ENCODE data around the gene BMPER. TPM values are rescaled to one million over a fixed set of nuclear protein-coding genes. Genes with fewer than 3 reads are reported as not detected.

Gene BMPER
- total RNA-seq, 1 experiment from 2014 or later, result not detected

GRCh38 chr7:34019301-34019790 is 114.0 kb downstream of the BMPER start:
- Mint-ChIP-seq H3K27ac (ENCODE audit: unreplicated experiment) (no peak overlapping the region), H3K4me3 (ENCODE audit: unreplicated experiment) (no peak overlapping the region), H3K4me1 (ENCODE audit: low read depth, unreplicated experiment) (no peaks in the 10 kb centered on the region), H3K36me3 (ENCODE audit: insufficient read depth, unreplicated experiment) (no peaks in the 10 kb centered on the region), H3K9me3 (ENCODE audit: unreplicated experiment) (no peaks in the 10 kb centered on the region), H3K27me3 (ENCODE audit: insufficient read depth, unreplicated experiment) (no peaks in the 10 kb centered on the region)
- ChIA-PET CTCF (no interaction called here), POLR2A (no interaction called here)
- no peaks in the 10 kb centered on the region for H3K4me1 ChIP-seq
- H3K9me3 ChIP-seq, result no peaks in the 10 kb centered on the region; the same call in 1 of the 2 replicates
- H3K27me3 ChIP-seq (replicated peaks; ENCODE audit: control insufficient read depth, insufficient read depth, low read length), result no peaks in the 10 kb centered on the region
- no TSS peak for BruUV-seq (replicated peaks)
- DNase-seq, result no peak
- H3K4me3 ChIP-seq (ENCODE audit: low read depth, low read length), result no peak overlapping the region
- TF ChIP-seq CTCF (IDR thresholded peaks at IDR 0.05; ENCODE audit: insufficient read depth in 1 of 2, low read depth in 1 of 2, low read length in 1 of 2, severe bottlenecking in 1 of 2, unreplicated experiment in 1 of 2), result no peak
- no peaks in the 10 kb centered on the region for H3K36me3 ChIP-seq (ENCODE audit: control insufficient read depth, insufficient read depth, low read length)
- intact Hi-C loops (cut with micrococcal nuclease; ENCODE audit: unreplicated experiment), result no loop called here

DNA sequence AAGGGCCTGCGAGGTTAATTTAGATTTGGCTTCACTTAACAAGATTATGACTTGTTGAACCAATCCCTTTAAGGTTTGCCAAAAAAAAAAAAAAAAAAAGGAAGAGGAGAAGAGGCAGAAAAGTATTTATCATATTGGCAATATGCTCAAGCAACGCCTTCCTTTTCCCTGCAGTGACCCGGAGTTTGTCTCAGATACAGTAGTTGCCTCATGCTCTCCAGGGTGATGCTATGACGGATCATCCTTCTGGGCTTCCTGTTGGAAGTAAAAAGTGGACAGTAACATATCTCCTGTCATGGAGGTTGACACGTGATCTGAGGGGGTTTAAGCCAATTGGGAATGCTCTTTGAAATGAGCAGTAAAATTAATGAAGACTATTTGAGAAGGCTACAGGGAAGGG is 117.3 kb downstream of the BMPER start:
- H3K4me1 ChIP-seq, result no peaks in the 10 kb centered on the region
- no peak for TF ChIP-seq CTCF (IDR thresholded peaks at IDR 0.05; ENCODE audit: insufficient read depth in 1 of 2, low read depth in 1 of 2, low read length in 1 of 2, severe bottlenecking in 1 of 2, unreplicated experiment in 1 of 2)
- H3K9me3 ChIP-seq, result no peaks in the 10 kb centered on the region; the same call in 1 of the 2 replicates
- H3K9me3 Mint-ChIP-seq (ENCODE audit: unreplicated experiment), result no peaks in the 10 kb centered on the region
- no peak overlapping the region for H3K4me3 ChIP-seq (ENCODE audit: low read depth, low read length)
- ChIA-PET CTCF (no interaction called here), POLR2A (no interaction called here)
- no peak overlapping the region for H3K4me3 Mint-ChIP-seq (ENCODE audit: unreplicated experiment)
- no peak for DNase-seq
- no peaks in the 10 kb centered on the region for H3K27me3 ChIP-seq (replicated peaks; ENCODE audit: control insufficient read depth, insufficient read depth, low read length)
- H3K27ac Mint-ChIP-seq (ENCODE audit: unreplicated experiment), result no peak overlapping the region
- peaks cover 5% of the 10 kb centered on the region for H3K27me3 Mint-ChIP-seq (ENCODE audit: insufficient read depth, unreplicated experiment)
- no TSS peak for BruUV-seq (replicated peaks)
- H3K36me3 Mint-ChIP-seq (ENCODE audit: insufficient read depth, unreplicated experiment), result no peaks in the 10 kb centered on the region
- H3K4me1 Mint-ChIP-seq (ENCODE audit: low read depth, unreplicated experiment), result no peaks in the 10 kb centered on the region
- no peaks in the 10 kb centered on the region for H3K36me3 ChIP-seq (ENCODE audit: control insufficient read depth, insufficient read depth, low read length)
- intact Hi-C loops (cut with micrococcal nuclease; ENCODE audit: unreplicated experiment), result no loop called here

GRCh38 chr7:34025600-34025999 is 120.3 kb downstream of the BMPER start:
- DNase-seq, result no peak
- Mint-ChIP-seq H3K4me3 (ENCODE audit: unreplicated experiment) (no peak overlapping the region), H3K36me3 (ENCODE audit: insufficient read depth, unreplicated experiment) (no peaks in the 10 kb centered on the region), H3K4me1 (ENCODE audit: low read depth, unreplicated experiment) (no peaks in the 10 kb centered on the region), H3K27me3 (ENCODE audit: insufficient read depth, unreplicated experiment) (peaks cover 5% of the 10 kb centered on the region), H3K27ac (ENCODE audit: unreplicated experiment) (no peak overlapping the region), H3K9me3 (ENCODE audit: unreplicated experiment) (no peaks in the 10 kb centered on the region)
- Histone ChIP-seq H3K27me3 (replicated peaks; ENCODE audit: control insufficient read depth, insufficient read depth, low read length) (no peaks in the 10 kb centered on the region), H3K4me1 (no peaks in the 10 kb centered on the region), H3K36me3 (ENCODE audit: control insufficient read depth, insufficient read depth, low read length) (no peaks in the 10 kb centered on the region), H3K9me3 (no peaks in the 10 kb centered on the region; the same call in 1 of the 2 replicates), H3K4me3 (ENCODE audit: low read depth, low read length) (no peak overlapping the region)
- intact Hi-C loops (cut with micrococcal nuclease; ENCODE audit: unreplicated experiment), result no loop called here
- CTCF ChIA-PET, result no interaction called here
- no peak for TF ChIP-seq CTCF (IDR thresholded peaks at IDR 0.05; ENCODE audit: insufficient read depth in 1 of 2, low read depth in 1 of 2, low read length in 1 of 2, severe bottlenecking in 1 of 2, unreplicated experiment in 1 of 2)
- BruUV-seq (replicated peaks), result no TSS peak
- POLR2A ChIA-PET, result no interaction called here
